Hematopoietic multipotent progenitor cell treated with erythropoietin and hydrocortisone succinate and interleukin-3 and kit ligand, for 15 days (in vitro differentiated cells): ENCODE results near the gene CHRNA3.

Source experiments
- DNase-seq: peaks from one replicate; pipeline ENCODE4 v3.0.0-alpha.2; 2015; ENCODE audit warnings: low spot score

The CHRNA3 gene

DNA sequence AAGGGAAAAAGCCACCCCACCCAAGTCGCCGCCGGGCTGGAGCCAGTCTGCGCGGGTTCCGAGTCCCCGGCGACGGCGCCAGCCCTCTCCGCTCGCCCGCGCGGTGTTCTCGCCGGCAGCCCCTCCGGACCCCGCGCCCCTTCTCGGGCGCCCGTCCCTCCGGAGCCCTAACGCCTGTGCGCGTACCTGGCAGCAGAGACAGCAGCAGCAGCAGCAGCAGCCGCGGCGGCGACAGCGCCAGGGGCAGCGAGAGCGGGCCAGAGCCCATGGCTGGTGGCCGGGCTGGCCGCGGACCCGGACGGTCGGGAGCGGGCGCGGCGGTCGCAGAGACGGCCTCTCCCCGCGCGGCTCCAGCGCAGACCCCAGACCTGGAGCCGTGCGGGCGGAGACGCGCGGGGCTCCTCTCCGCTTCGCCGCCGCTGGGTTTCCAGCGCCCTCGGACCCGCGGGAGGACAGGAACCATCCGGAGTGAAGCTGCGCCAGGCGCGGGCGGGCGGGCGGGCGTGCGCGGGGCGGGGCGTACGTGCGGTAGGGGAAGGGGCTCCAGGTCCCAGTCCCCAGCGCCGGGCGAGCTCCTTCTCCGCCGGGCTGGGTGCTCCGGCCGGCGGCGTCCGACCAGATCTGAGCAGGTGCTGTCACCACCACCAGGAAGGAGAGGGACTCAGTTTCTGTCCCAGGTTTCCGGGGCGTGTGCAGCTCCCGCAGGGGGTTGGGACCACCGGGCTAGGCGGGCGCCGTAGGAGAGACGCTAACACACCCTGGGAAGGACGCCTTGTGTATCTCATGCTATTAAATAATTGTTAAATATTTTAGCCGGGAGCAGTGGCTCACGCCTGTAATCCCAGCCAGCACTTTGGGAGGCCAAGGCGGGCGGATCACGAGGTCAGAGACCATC is at the start of gene CHRNA3:
Gene CHRNA3, minus strand, starts transcription at position 470 of the 895 bp plus-strand sequence. Its CDS starts 202 bp downstream, at position 268.
- DNase-seq, result no peak

DNA sequence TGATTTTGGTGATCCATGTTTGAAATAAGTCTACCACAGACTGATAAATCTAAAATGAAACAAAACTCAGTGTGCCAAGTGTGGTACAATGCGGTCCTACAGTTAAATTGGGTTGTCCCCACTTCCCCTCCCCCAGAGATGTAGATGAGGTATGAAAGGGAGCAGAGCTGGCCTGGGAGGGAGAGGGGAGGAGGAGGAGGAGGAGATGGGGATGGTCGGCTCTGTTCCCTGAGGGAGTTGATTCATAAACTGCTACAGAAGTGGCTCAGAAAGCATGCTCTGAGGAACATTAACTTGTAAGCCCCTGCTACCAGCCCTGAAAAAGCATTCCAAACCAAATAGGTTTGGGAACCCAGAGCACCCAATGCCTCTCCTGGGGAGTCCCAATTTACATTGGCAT is 48.2 kb upstream of the CHRNA3 start:
- DNase-seq, result no peak

DNA sequence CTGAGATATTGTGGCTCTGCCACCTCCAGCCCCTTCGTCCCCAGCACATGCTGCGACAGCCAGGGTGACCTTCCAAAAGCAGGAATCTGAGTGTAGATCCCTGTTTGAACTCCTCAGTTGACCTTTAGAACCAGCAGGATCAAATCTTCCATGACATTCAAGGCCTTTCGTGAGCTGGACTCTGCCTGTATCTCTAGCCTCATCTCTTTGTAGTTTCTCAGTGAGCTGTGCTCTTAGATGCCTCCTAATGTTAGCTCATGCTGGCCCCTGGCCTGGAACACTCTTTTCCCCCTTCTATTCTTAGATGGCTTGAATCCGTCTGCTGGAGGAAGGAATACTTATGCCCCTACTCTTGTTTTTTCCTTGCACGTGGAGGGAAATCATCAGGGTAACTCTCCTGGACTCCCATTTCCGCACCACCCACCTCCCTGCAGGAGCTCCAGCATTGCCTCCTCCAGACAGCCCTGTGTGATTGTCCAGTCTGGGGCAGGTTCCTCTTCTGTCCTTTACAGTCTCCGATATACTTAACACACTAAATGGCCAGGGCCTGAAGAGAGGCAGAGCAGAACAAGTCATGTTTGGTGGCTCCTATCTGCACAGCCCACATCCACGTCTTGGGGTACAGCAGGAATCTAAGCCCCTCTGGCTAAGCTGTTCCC is 46.9 kb upstream of the CHRNA3 start:
- DNase-seq, result no peak

DNA sequence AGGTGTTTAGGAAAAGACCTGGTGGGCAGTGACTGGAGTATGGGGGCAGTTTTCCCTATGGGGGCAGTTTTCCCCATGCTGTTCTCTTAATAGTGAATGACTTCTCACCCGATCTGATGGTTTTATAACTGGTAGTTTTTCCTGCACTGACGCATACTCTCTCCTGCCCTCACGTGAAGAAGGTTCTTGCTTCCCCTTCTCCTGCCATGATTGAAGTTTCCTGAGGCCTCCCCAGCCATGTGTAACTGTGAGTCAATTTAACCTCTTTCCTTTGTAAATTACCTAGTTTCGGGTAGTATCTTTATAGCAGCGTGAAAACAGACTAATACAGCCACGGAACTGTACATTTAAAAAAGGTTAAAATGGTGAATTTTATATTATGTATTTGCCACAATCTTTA is 45.2 kb upstream of the CHRNA3 start:
- DNase-seq, result no peak

DNA sequence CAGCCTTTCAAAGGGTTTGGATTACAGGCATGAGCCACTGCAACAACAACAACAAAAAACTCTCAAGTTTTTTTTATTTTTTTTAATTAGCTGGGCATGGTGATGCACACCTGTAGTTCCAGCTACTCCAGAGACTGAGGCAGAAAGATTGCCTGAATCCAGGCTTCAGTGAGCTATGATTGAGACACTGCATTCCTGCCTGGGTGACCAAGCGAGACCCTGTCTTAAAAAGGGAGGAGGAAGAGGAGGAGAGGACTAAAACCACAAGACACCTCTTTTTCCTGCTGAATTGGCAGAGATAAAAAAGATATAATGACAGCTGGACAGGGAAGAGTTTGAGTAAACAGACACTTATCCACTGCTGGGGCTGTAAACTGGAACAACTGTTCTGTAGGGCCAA is 42.9 kb upstream of the CHRNA3 start:
- no peak for DNase-seq

DNA sequence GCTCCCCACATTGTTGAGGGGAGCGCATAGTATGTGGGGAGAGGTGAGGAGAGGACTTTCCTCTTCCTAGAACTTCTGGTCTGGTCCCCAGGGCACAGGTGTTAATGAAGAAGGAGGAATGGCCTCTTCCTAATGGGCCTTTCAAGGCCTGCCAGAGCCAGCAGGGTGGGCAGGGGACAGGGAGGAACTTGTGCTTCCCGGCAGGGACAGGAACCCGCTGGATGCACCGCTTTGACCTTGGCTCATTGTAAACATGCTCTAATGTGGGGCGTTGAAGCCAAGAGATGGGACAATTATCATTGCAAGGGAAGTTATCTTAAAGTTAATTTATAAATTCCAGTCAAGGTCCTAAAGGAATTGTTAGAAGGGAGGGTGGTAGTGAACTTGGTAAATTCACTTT is 41.2 kb upstream of the CHRNA3 start:
- DNase-seq, result no peak

DNA sequence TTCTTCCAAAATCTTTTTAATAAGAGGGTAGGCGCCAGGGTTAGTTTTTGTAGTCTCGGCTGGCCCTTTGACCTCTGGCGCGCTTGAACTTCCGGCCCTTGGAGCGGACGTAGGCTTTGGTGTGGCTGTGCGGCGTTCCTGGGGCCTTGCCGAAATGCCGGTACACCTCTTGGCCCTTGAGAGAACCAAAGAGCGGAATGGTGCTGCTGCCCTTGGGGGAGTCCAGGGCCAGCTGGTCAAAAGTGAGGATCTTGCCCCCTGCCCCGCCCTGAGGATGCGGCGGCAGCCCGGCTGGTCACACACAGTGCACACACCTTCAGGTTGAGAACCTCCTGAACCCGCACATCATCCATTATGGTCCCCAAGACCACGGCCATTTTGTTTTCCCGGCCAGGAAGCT is 40.2 kb upstream of the CHRNA3 start:
- DNase-seq, result no peak

DNA sequence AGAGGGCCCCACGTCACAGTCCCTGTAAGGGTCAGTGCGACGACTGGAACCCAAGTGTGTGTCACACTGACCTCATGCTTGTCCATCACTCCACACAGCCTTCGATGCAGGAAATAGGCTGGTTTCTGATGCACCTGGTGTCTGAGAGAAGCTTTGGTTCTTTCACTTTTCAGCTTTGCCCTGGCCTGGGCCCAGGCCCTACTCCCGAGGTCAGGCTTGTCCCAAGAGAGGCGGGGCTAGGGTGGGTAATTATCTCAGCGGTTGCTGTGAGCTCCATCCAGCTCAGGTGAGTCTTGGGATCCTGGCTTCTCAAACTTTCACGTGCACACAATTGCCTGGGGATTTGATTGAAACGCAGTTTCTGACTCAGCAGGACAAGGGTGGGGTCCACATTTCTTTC is 39.8 kb upstream of the CHRNA3 start:
- no peak for DNase-seq

DNA sequence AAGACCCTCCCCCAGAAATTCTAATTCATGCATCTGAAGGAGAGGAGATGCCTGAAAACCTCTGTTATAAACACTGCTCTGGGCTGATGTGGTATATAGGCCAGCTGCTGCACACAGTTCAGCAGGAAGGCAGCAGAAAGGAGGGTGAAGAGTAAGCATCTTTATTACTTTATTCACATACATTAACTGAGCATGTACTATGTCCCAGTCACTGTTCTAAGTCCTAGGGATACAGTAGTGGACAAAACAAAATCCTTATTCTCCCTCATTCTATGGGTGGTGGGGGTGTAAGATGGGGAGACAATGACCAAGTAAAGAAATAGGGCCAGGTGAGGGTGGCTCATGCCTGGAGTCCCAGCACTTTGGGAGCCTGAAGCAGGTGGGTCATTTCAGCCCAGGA is 38.0 kb upstream of the CHRNA3 start:
- DNase-seq, result no peak

DNA sequence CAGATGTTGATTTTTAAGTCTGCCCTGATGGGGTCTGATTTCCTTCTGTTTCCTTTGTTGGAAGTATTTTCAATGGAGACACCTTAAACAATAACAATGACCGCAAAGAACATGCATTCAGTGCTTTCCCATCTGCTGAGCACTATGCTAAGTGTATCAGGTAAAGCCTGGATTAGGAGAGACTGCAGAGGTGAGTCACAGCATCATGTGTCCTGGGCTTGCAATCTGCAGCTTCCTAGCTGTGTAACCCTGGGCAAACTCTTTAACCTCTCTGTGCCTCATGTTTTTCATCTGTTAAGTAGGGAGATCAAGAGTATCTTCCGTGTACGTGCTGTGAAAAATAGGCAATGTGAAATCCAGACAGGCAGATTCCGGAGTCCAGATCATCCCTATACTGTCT is 33.5 kb upstream of the CHRNA3 start:
- no peak for DNase-seq

DNA sequence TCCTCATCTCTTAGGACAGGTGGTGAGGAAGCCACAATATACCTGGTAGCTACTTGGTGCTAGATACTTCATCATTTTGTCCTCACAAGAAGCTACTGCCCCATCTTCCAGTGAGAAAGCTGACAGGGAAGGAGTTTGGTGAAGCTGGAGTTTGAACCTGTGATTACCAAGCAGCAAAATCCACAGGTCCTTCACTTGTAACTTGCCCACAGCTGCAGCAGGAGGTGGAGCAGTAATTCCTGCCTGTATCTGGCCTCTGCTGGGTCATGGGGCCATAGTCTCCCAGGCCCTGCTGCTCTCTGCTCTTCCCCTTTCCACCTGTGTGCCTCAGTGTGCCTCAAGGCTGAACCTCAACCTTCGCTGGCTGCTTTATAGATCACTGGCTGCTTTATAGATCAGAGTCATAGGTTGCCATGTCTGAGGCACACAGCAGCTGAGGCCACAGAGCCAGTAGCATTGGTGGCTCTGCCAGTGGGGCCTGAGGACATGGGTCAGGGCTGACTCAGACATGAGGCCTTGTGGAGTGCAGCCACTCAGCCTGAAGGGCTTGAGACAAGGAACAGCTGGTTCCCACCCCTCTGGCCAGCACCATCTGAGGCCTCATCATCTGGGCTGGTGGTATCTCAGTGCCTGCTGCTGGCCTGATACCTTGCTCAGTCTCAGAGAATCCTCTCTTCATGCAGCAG is 31.3 kb upstream of the CHRNA3 start:
- DNase-seq, result no peak

DNA sequence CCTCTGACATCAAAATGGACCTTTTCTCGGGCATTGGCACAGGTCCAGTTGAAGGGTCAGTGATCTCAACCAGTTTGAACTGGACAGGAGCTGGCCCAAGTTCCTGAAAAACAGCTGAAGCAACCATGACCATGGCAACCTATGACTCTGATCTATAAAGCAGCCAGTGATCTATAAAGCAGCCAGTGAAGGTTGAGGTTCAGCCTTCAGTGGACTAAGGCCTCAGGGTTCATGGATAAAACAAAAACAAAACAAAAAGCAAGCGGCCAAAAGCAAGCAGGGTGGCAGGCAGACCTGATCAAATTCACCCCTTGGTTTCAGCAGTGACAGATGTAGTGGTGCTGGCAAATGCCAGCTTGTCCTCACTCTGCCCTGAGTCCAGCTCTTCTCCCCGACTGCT is 30.2 kb upstream of the CHRNA3 start:
- DNase-seq, result no peak

DNA sequence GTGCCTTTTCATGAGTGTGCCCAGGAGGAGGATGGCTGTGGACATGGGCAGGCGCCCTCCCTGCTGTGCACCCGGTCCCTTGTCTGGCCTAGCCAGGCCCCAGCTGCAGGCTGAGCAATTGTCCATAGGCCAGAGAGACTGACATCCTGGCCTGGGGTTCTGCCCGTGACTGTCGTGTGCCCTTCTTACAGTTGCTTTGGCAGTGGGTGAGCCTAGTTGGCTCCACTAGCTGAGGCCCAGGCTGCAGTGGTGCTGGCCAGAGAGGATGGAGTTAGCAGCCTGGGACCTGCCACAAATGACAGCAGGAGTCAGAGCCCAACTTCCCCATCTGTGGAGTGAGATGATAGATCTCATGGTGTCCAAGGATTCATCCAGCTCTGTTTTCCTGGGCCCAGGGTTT is 29.2 kb upstream of the CHRNA3 start:
- no peak for DNase-seq

DNA sequence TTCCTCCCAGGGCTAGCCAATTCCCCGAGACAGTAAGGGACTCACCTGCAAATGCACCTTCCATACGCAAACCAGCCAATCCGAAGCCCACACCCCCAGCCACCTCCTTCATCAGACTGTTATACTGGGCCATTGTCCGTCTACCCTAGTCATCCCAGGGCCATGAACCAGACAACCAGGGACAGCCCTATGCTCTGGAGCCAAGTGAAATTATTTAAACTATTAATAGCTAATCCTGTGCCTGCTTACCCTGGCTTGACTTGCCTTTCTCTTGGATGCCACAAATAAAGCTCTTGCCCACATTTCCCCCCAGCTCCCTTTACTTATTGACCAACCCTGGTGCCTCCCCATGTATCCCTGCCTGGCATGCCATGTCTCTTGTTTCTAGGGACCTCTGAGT is 24.2 kb upstream of the CHRNA3 start:
- no peak for DNase-seq

DNA sequence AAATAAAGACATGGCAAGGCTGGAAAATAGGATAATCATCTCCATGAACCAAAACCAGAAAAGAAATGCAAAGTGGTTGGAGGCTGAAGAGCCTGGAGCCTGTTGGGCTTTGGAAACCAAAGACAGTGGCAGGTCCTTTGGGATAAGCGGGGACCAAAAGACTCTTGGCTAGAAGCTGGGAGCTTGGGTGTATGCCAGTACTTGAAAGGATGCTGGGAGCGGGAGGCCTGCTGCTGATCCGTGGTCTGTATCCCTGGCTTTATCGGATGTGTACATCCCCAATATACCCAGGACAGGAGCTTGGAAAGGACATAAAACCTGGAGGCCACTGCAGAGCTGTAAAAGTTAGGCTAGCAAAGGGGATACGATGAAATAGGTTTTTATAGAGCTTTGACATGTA is 21.5 kb upstream of the CHRNA3 start:
- DNase-seq, result no peak

DNA sequence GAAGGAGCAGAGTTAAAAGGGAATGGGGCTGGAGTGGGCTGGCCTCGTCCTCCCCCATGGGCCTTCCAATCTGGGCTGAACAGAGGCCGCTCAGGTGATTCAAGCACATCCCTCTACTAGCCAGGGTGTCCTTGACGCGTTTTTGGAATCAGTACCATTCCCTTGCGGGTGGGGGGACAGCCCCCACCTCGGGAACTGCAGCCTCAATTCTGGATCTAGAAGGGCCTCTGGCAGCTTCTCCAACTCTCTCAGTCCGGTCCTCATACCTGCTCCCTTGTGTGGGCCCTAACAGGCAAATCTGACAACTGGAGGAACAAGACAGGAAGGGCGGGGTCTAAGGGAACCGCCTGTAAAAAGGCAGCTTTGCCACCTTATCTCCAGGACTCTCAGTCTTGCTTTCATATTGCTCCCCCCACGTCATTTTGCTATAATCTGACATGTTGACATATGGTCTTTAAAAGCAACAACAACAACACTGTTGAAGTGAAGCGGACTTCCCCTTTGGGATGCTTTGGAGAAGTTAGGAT is 21.0 kb upstream of the CHRNA3 start:
- no peak for DNase-seq

DNA sequence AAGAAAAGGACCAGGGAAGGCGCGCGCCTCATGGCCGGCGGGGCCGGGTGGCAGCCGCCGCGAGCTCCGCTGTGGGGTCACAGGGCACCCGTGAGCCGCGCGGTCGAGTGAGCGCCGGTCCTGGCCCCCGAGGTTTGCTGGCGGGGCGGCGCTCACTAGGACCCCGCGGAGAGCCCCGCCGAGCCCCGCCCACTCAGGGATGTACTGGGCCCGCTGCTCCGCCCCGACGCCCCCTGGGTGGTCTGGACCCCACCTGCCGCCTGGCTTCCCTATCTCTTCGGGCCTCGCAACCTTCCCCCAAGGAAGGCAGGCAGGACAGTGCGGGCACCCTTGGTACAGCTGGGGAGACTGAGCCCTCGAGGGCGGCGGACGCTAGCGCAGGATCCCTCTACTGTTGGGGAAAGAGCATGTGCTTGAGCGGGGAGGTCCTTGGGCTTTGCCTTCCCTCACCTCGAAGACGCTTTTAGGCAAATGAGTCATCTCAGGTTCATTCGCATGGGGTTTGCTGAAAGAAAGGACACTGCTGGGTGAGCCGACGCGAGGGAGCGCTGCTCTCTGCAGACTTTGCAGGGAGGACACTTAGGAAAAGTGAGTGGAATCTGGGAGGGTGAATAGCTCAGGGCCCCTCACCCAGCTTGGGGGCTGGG is 20.4 kb upstream of the CHRNA3 start, which contains the start of gene CHRNB4:
Gene CHRNB4, minus strand, starts transcription at position 109 of the 647 bp plus-strand sequence. Its CDS starts 77 bp downstream, at position 32.
- DNase-seq, result no peak

DNA sequence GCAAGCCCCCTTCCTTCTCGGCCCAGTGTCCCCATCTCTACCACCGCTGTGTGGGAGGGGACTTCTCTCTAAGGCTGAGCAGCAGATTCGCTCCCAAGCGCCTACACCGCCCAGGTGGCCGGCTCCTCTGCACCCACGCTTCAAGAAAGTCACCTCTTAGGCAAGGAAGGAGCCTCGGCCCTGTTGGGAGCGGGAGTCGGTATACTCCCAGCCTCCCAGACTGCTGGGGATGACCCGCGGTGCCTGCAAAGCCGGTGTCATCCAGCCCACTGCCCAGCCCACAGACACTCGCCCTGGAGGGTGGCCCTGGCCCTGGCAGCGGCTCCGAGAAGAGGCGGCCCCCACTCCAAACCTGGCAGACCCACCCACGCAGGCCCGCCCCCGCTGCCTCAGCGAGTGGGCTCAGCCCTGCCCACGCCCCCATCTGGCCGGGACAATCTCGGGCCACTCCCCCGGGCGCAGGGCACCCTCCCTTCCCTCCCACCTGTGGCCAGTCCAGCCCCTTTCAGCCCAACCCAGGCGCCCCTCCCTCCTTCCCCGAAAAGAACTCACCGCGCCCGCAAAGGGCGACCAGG is 19.8 kb upstream of the CHRNA3 start:
- DNase-seq, result no peak

DNA sequence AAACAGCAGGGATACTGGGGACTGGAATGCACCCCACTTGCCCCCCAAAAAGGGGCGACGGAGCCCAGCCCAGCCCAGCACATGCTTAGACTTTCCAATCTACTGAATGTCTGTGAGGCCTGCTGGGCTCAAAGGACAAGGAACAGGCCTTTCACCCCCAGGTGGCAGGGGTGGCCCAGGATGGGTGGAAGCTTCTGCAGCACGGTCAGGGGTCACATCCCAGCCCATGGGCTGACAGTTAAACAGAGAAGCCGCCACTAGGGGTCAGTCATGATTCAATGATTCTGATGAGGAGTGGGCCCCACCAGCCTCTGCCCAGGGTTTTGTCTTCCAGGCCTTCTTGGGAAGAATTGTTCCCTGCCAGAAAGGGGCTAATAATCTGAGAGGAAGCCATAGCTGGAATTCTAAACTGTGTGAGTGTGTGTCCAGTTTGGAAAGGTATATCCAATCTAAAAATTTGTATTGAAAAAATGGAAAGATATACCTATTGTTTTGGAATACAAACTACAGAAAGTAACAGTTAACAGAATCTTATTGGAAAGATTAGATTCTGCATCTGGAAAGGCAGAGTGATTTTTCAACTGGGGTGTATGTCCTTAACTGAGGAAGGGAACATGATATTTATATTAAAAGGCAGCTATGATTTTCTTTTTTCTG is 18.0 kb upstream of the CHRNA3 start:
- DNase-seq, result peak; percentile 12

DNA sequence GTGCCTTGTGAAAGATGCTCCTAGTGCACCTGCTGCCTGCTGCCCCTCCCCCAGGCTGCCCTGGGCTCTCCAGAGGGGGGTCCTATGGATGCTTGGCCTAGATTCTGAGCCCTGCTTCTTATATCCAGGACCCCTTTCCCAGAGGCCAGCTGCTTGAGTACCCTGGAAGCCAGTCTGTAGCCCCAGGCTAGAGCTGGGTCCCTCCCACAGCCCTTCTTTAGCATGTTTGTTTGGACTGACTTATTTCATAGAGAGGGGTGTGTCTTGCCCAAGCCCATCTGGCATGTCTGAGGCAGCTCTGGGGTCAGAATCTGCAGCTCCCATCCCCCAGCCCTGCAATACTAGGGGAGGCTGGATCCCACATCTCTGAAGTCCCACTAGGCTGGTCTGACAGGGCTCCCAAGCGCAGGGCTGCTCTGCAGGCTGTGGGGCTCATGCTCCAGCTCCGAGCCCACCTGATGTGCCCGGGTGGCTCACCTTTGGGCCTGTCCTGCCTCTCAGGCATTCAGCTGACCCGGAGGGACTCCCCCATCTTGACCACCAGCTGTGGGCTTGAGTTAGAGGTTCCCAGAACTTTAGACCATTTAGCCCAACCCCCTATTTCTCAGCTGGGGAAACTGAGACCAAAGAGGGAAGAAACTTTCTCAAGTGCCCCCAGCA is 17.1 kb upstream of the CHRNA3 start:
- DNase-seq, result no peak
